Gastroesophageal sphincter (tissue), 4 donors: Measurements from ENCODE around the gene ADARB1. TPM values are rescaled to one million over a fixed set of nuclear protein-coding genes. Genes with fewer than 3 reads are reported as not detected.

Experiments used
- ATAC-seq: fragments of 150-250 bp; one replicate; pipeline ENCODE4 v1.9.1; 2016; ENCODE audit warnings: mild to moderate bottlenecking, moderate library complexity
- H3K27ac ChIP-seq, 4 donors: fragments of 200-600 bp; sonication (generic) in 3 of 4; 1 replicate in 3 of 4; 2 replicates in 1 of 4; pipeline ENCODE4 v1.5.1; 2016 to 2019
- H3K27me3 ChIP-seq: fragments of 200-600 bp; sonication (generic); one replicate; pipeline ENCODE4 v1.5.1; 2019
- H3K36me3 ChIP-seq, 2 donors: fragments of 200-600 bp; sonication (generic); one replicate each; pipeline ENCODE4 v1.5.1; 2019; ENCODE audit warnings: control low read depth in 1 of 2
- H3K4me1 ChIP-seq, 3 donors: fragments of 200-600 bp; sonication (generic); 1 replicate in 2 of 3; 2 replicates in 1 of 3; pipeline ENCODE4 v1.5.1; 2016 to 2019; ENCODE audit warnings: control low read depth in 2 of 3
- H3K4me3 ChIP-seq, 2 donors: fragments of 200-600 bp; sonication (generic); one replicate each; pipeline ENCODE4 v1.5.1; 2019; ENCODE audit warnings: mild to moderate bottlenecking in 1 of 2, moderate library complexity in 1 of 2
- H3K9me3 ChIP-seq, 3 donors: fragments of 200-600 bp; sonication (generic); one replicate each; pipeline ENCODE4 v1.5.1; 2017 to 2019; ENCODE audit warnings: control low read depth in 2 of 3
- CTCF ChIP-seq, 4 experiments: fragments of 200-600 bp in 2 of 4; fragments of 450-650 bp in 2 of 4; sonication (generic) in 1 of 4; IDR thresholded peaks; one replicate each; pipeline ENCODE4 v1.5.1; 2017 to 2019; ENCODE audit warnings: antibody characterized with exemption in 4 of 4, mild to moderate bottlenecking in 2 of 4, moderate library complexity in 2 of 4
- EP300 ChIP-seq: sonication (generic); formaldehyde crosslinking; IDR thresholded peaks from one replicate; pipeline ENCODE4 v1.6.1; 2017; ENCODE audit warnings: antibody characterized with exemption, mild to moderate bottlenecking
- POLR2A ChIP-seq, 2 donors: fragments of 450-650 bp; IDR thresholded peaks; one replicate each; pipeline ENCODE4 v1.6.1; 2017; ENCODE audit warnings: antibody characterized with exemption in 2 of 2, mild to moderate bottlenecking in 2 of 2, moderate library complexity in 1 of 2
- POLR2AphosphoS5 ChIP-seq: sonication (generic); formaldehyde crosslinking; IDR thresholded peaks from one replicate; pipeline ENCODE4 v1.6.1; 2017; ENCODE audit warnings: antibody characterized with exemption
- WGBS, 2 donors: methylation state at CpG; one replicate each; pipeline ENCODE4 v1.1.5; 2018; ENCODE audit warnings: low coverage in 1 of 2; 5-methylcytosine and 5-hydroxymethylcytosine counted together
- total RNA-seq, 4 donors: library from RNA; depleted of rRNA; stranded (reverse); fragments of >200 nt; gene quantifications; one replicate each; pipeline ENCODE4 v1.1.0, GENCODE V29; 2016

Gene ADARB1
- total RNA-seq, 4 donors from 2014 or later: 136 to 228 (median 181) TPM

GRCh38 chr21:45110873-45111624 is 36.7 kb downstream of the ADARB1 start:
- H3K4me3 ChIP-seq: no peak overlapping the region
- no peaks in the 10 kb centered on the region for H3K9me3 ChIP-seq
- 70 to 76% methylated on average over 8 to 10 of the region's 18 CpGs for WGBS, 2 donors
- ATAC-seq: no peak
- H3K4me1 ChIP-seq: peaks cover 8 to 94% (median 45%) of the 10 kb centered on the region in 3 donors
- no peaks in the 10 kb centered on the region for H3K27me3 ChIP-seq
- no peaks in the 10 kb centered on the region for H3K36me3 ChIP-seq
- peak overlapping the region in 3 of 4 donors; percentile 5 to 71 (median 41) for H3K27ac ChIP-seq
- TF ChIP-seq CTCF (IDR thresholded peaks at IDR 0.05) (no peak), EP300 (no peak), POLR2A (IDR thresholded peaks at IDR 0.05) (no peak), POLR2AphosphoS5 (no peak)

- 78 to 91% methylated on average over 5 of the region's 5 CpGs for WGBS, 2 donors
- H3K4me1 ChIP-seq: peaks cover 8 to 94% (median 45%) of the 10 kb centered on the region in 3 donors
- no peaks in the 10 kb centered on the region for H3K9me3 ChIP-seq
- ATAC-seq: no peak
- no peaks in the 10 kb centered on the region for H3K36me3 ChIP-seq
- H3K27ac ChIP-seq: peak overlapping the region in 2 of 4 donors; percentile 41 to 71
- no peak overlapping the region for H3K4me3 ChIP-seq
- TF ChIP-seq EP300: no peak
- TF ChIP-seq CTCF (IDR thresholded peaks at IDR 0.05): no peak
- no peak for TF ChIP-seq POLR2AphosphoS5
- no peak for TF ChIP-seq POLR2A (IDR thresholded peaks at IDR 0.05)
- no peaks in the 10 kb centered on the region for H3K27me3 ChIP-seq
These were observed 37.3 kb downstream of the ADARB1 start for GRCh38 chr21:45111703-45112102.

- Histone ChIP-seq H3K36me3 (peaks cover 0 to 5% of the 10 kb centered on the region in 2 donors), H3K4me1 (peaks cover 8 to 94% (median 45%) of the 10 kb centered on the region in 3 donors), H3K9me3 (no peaks in the 10 kb centered on the region), H3K27ac (peak overlapping the region in 3 of 4 donors; percentile 37 to 73 (median 71)), H3K27me3 (no peaks in the 10 kb centered on the region), H3K4me3 (no peak overlapping the region)
- no peak for ATAC-seq
- no CpG with 5 or more reads among the region's 3 CpGs for WGBS, 2 donors
- no peak for TF ChIP-seq CTCF (IDR thresholded peaks at IDR 0.05)
- no peak for TF ChIP-seq EP300
- TF ChIP-seq POLR2AphosphoS5: no peak
- TF ChIP-seq POLR2A (IDR thresholded peaks at IDR 0.05): no peak
These were observed 38.0 kb downstream of the ADARB1 start for GRCh38 chr21:45112371-45112770.

- H3K36me3 ChIP-seq: peaks cover 0 to 5% of the 10 kb centered on the region in 2 donors
- ATAC-seq: peak; percentile 20
- no peaks in the 10 kb centered on the region for H3K27me3 ChIP-seq
- no peak overlapping the region for H3K4me3 ChIP-seq
- no peaks in the 10 kb centered on the region for H3K9me3 ChIP-seq
- WGBS, 2 donors: 22 to 25% methylated on average over 5 of the region's 6 CpGs
- peak overlapping the region; percentile 57 to 78 (median 72) for H3K27ac ChIP-seq
- peaks cover 8 to 92% (median 45%) of the 10 kb centered on the region in 3 donors for H3K4me1 ChIP-seq
- TF ChIP-seq CTCF (IDR thresholded peaks at IDR 0.05) (no peak), POLR2AphosphoS5 (no peak)
These were observed 39.2 kb downstream of the ADARB1 start for GRCh38 chr21:45113543-45113942.

GRCh38 chr21:45114072-45114471 is 39.7 kb downstream of the ADARB1 start:
- 21 to 62% methylated on average over 3 to 4 of the region's 5 CpGs for WGBS, 2 donors
- peaks cover 8 to 87% (median 42%) of the 10 kb centered on the region in 3 donors for H3K4me1 ChIP-seq
- peak overlapping the region; percentile 57 to 78 (median 72) for H3K27ac ChIP-seq
- H3K4me3 ChIP-seq: no peak overlapping the region
- H3K27me3 ChIP-seq: no peaks in the 10 kb centered on the region
- H3K9me3 ChIP-seq: no peaks in the 10 kb centered on the region
- H3K36me3 ChIP-seq: peaks cover 0 to 5% of the 10 kb centered on the region in 2 donors
- peak; percentile 33 for ATAC-seq
- TF ChIP-seq CTCF (IDR thresholded peaks at IDR 0.05): no peak
- TF ChIP-seq EP300: no peak
- no peak for TF ChIP-seq POLR2A (IDR thresholded peaks at IDR 0.05)
- no peak for TF ChIP-seq POLR2AphosphoS5
